ENCODE measurements around the gene KHDRBS2. TPM values are rescaled to one million over a fixed set of nuclear protein-coding genes. Genes with fewer than 3 reads are reported as not detected.

Gene KHDRBS2
- polyA plus RNA-seq, 1 of the 3 experiments (the other 2 are of a cell fraction), result not detected

DNA sequence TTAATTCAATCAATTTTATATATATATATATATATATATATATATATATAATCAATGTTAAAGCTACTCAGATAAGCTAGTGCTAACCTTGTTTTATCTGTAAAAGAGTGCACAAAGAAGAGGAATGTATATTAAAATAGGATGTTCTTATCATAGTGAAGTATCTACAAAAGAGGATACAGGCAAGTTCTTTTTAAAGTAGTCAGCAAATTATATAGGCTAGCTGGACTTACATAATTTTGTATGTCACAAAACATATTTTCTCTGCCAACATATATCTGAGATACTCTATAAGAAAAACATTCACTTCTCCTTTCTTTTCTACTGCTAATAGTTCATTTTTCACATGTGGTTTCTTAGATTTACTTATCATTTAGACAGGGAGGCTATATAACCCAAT is 39.9 kb downstream of the KHDRBS2 start (continued):
- TF ChIP-seq SMC3 (IDR thresholded peaks at IDR 0.05; ENCODE audit: low read depth, low read length), result no peak

DNA sequence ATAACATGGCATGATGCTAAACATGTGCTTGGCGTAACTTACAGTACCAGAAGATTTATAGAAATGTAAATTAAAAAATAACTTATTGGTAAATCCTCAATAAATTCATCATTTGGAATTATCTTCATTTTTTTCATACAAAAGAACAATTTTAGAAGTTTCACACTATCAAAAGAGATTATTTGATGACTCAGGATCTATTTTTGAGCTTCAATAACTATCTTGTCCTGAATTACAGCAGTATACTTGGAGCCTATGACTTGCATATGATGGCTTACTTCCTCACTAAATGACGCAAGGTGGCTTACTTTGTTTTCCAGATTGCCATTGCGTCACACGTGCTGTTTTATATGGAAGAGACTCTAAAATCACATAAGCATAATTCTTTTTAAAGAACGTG is 49.2 kb downstream of the KHDRBS2 start:
- H3K27me3 ChIP-seq (ENCODE audit: insufficient read depth), result no peaks in the 10 kb centered on the region
- no peak overlapping the region for H3K4me3 ChIP-seq (ENCODE audit: low read depth in 2 of 2, low read length in 1 of 2)
- H3K9me2 ChIP-seq, result no peaks in the 10 kb centered on the region
- TF ChIP-seq PBX3 (IDR thresholded peaks at IDR 0.05) (no peak), JUND (IDR thresholded peaks at IDR 0.05) (no peak), IRF3 (IDR thresholded peaks at IDR 0.05; ENCODE audit: low read depth, low read length) (no peak), TAF1 (IDR thresholded peaks at IDR 0.05; ENCODE audit: borderline replicate concordance, low read depth, low read length) (no peak), POLR2AphosphoS5 (IDR thresholded peaks at IDR 0.05; ENCODE audit: low read depth, low read length) (no peak), NFIC (IDR thresholded peaks at IDR 0.05; ENCODE audit: borderline replicate concordance) (no peak), RXRA (IDR thresholded peaks at IDR 0.05; ENCODE audit: borderline replicate concordance, low read depth) (no peak), RAD21 (IDR thresholded peaks at IDR 0.05; ENCODE audit: low read length) (no peak), TCF12 (IDR thresholded peaks at IDR 0.05) (no peak), CHD2 (IDR thresholded peaks at IDR 0.05; ENCODE audit: low read length, partially characterized antibody) (no peak), FOSL2 (IDR thresholded peaks at IDR 0.05; ENCODE audit: borderline replicate concordance, low read depth) (no peak), RFX5 (IDR thresholded peaks at IDR 0.05; ENCODE audit: low read length) (no peak), NRF1 (IDR thresholded peaks at IDR 0.05; ENCODE audit: low read depth, low read length) (no peak)
- TF ChIP-seq, protein P1, sequence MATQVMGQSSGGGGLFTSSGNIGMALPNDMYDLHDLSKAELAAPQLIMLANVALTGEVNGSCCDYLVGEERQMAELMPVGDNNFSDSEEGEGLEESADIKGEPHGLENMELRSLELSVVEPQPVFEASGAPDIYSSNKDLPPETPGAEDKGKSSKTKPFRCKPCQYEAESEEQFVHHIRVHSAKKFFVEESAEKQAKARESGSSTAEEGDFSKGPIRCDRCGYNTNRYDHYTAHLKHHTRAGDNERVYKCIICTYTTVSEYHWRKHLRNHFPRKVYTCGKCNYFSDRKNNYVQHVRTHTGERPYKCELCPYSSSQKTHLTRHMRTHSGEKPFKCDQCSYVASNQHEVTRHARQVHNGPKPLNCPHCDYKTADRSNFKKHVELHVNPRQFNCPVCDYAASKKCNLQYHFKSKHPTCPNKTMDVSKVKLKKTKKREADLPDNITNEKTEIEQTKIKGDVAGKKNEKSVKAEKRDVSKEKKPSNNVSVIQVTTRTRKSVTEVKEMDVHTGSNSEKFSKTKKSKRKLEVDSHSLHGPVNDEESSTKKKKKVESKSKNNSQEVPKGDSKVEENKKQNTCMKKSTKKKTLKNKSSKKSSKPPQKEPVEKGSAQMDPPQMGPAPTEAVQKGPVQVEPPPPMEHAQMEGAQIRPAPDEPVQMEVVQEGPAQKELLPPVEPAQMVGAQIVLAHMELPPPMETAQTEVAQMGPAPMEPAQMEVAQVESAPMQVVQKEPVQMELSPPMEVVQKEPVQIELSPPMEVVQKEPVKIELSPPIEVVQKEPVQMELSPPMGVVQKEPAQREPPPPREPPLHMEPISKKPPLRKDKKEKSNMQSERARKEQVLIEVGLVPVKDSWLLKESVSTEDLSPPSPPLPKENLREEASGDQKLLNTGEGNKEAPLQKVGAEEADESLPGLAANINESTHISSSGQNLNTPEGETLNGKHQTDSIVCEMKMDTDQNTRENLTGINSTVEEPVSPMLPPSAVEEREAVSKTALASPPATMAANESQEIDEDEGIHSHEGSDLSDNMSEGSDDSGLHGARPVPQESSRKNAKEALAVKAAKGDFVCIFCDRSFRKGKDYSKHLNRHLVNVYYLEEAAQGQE (IDR thresholded peaks at IDR 0.05; ENCODE audit: low read depth, low read length), result no peak
- TF ChIP-seq, protein P2, sequence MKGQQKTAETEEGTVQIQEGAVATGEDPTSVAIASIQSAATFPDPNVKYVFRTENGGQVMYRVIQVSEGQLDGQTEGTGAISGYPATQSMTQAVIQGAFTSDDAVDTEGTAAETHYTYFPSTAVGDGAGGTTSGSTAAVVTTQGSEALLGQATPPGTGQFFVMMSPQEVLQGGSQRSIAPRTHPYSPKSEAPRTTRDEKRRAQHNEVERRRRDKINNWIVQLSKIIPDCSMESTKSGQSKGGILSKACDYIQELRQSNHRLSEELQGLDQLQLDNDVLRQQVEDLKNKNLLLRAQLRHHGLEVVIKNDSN (IDR thresholded peaks at IDR 0.05; ENCODE audit: borderline replicate concordance, low read depth), result no peak
- H3K79me2 ChIP-seq (ENCODE audit: insufficient read depth), result no peaks in the 10 kb centered on the region
- no peaks in the 10 kb centered on the region for H3K9me3 ChIP-seq
- DNase-seq, result no peak
- no peaks in the 10 kb centered on the region for H4K20me1 ChIP-seq (ENCODE audit: insufficient read depth)
- no peaks in the 10 kb centered on the region for H3K36me3 ChIP-seq (replicated peaks in 1 of 2; ENCODE audit: control insufficient read depth in 1 of 2, insufficient read depth in 2 of 2, low read length in 1 of 2)
- H3F3A ChIP-seq (replicated peaks; ENCODE audit: insufficient read depth), result no peaks in the 10 kb centered on the region
- POLR2A ChIA-PET, result no interaction called here
- 14% methylated on average over 5 of the region's 5 CpGs for WGBS (ENCODE audit: low lambda C conversion rate)
- H3K9ac ChIP-seq, result no peak overlapping the region
- CTCF ChIA-PET, result interaction anchor here (0.9 kb wide), 1 partner anchor 47 kb away, joined by 3 read pairs; no protein-coding TSS in a partner anchor
- H3K4me2 ChIP-seq, result no peak overlapping the region
- H3K4me1 ChIP-seq (ENCODE audit: control insufficient read depth in 1 of 2, insufficient read depth in 2 of 2, low read depth in 1 of 2, low read length in 1 of 2), result no peaks in the 10 kb centered on the region
- H2AFZ ChIP-seq (ENCODE audit: low read depth), result no peak overlapping the region
- H3K27ac ChIP-seq (ENCODE audit: low read depth in 2 of 2, low read length in 1 of 2), result no peak overlapping the region

All from SK-N-SH (cell line).